ENCODE data around the gene VAC14. TPM values are rescaled to one million over a fixed set of nuclear protein-coding genes. Genes with fewer than 3 reads are reported as not detected.

Gene VAC14
- polyA plus RNA-seq, 3 donors = 20.7 to 49.4 (median 31.1) TPM

- 100% methylated on average over 4 of the region's 7 CpGs for WGBS (ENCODE audit: insufficient coverage)
- H3K27ac Mint-ChIP-seq = peak overlapping the region in 2 of 7 donors; percentile 27 to 65
Measured at GRCh38 chr16:70706948-70707465, 94.0 kb downstream of the VAC14 start.

GRCh38 chr16:70705056-70705455, 95.9 kb downstream of the VAC14 start:
- Histone ChIP-seq H3K27ac (ENCODE audit: low read depth in 1 of 2, low read length in 2 of 2) (no peak overlapping the region), H3K36me3 (replicated peaks in 1 of 2; ENCODE audit: control insufficient read depth in 1 of 2, insufficient read depth in 2 of 2, low read length in 2 of 2) (peaks cover 6 to 27% of the 10 kb centered on the region in 2 donors), H4K20me1 (ENCODE audit: insufficient read depth, low read length) (peaks cover 7% of the 10 kb centered on the region), H3K27me3 (ENCODE audit: control insufficient read depth in 2 of 2, insufficient read depth in 2 of 2, low read length in 2 of 2) (no peaks in the 10 kb centered on the region), H3K4me2 (replicated peaks; ENCODE audit: extremely low read depth, low read length, poor library complexity, severe bottlenecking) (no peak overlapping the region), H3K9ac (ENCODE audit: insufficient read depth, low read length, poor library complexity, severe bottlenecking) (no peak overlapping the region), H3K9me3 (replicated peaks in 1 of 2; ENCODE audit: control insufficient read depth in 1 of 2, insufficient read depth in 1 of 2, low read length in 2 of 2) (no peaks in the 10 kb centered on the region), H3K4me1 (ENCODE audit: control insufficient read depth in 1 of 2, insufficient read depth in 2 of 2, low read length in 2 of 2) (no peaks in the 10 kb centered on the region), H2AFZ (ENCODE audit: insufficient read depth, low read depth, low read length, poor library complexity, severe bottlenecking) (no peak overlapping the region), H3K79me2 (ENCODE audit: insufficient read depth, low read length) (no peaks in the 10 kb centered on the region), H3K4me3 (replicated peaks in 1 of 3; ENCODE audit: low read depth in 2 of 3, low read length in 3 of 3) (no peak overlapping the region)
- Mint-ChIP-seq H3K27ac (peak overlapping the region in 1 of 7 donors; percentile 22), H3K36me3 (peaks cover 17 to 33% of the 10 kb centered on the region in 2 donors), H3K4me3 (no peak overlapping the region), H3K4me1 (peaks cover 19% of the 10 kb centered on the region), H3K9me3 (no peaks in the 10 kb centered on the region), H3K27me3 (ENCODE audit: low read depth in 3 of 3) (peaks cover 0 to 2% (median 0%) of the 10 kb centered on the region in 3 donors)
- 94% methylated on average over 5 of the region's 8 CpGs for WGBS (ENCODE audit: insufficient coverage)
- DNase-seq = no peak
- TF ChIP-seq, protein P1, sequence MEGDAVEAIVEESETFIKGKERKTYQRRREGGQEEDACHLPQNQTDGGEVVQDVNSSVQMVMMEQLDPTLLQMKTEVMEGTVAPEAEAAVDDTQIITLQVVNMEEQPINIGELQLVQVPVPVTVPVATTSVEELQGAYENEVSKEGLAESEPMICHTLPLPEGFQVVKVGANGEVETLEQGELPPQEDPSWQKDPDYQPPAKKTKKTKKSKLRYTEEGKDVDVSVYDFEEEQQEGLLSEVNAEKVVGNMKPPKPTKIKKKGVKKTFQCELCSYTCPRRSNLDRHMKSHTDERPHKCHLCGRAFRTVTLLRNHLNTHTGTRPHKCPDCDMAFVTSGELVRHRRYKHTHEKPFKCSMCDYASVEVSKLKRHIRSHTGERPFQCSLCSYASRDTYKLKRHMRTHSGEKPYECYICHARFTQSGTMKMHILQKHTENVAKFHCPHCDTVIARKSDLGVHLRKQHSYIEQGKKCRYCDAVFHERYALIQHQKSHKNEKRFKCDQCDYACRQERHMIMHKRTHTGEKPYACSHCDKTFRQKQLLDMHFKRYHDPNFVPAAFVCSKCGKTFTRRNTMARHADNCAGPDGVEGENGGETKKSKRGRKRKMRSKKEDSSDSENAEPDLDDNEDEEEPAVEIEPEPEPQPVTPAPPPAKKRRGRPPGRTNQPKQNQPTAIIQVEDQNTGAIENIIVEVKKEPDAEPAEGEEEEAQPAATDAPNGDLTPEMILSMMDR (IDR thresholded peaks at IDR 0.05) = no peak
- intact Hi-C loops (cut with micrococcal nuclease) = no loop called here

More at GRCh38 chr16:70706948-70707465, 94.0 kb downstream of the VAC14 start:
- H3K9ac ChIP-seq (ENCODE audit: insufficient read depth, low read length, poor library complexity, severe bottlenecking) = no peak overlapping the region
- intact Hi-C loops (cut with micrococcal nuclease) = no loop called here
- H3K27me3 ChIP-seq (ENCODE audit: control insufficient read depth in 2 of 2, insufficient read depth in 2 of 2, low read length in 2 of 2) = no peaks in the 10 kb centered on the region
- H3K27ac ChIP-seq (ENCODE audit: low read depth in 1 of 2, low read length in 2 of 2) = no peak overlapping the region
- Mint-ChIP-seq H3K27me3 (ENCODE audit: low read depth in 3 of 3) (peaks cover 0 to 2% (median 2%) of the 10 kb centered on the region in 3 donors), H3K4me1 (peaks cover 5% of the 10 kb centered on the region), H3K9me3 (no peaks in the 10 kb centered on the region), H3K36me3 (peaks cover 35 to 51% of the 10 kb centered on the region in 2 donors), H3K4me3 (no peak overlapping the region)
- TF ChIP-seq, protein P1 (IDR thresholded peaks at IDR 0.05) = no peak
- H3K36me3 ChIP-seq (replicated peaks in 1 of 2; ENCODE audit: control insufficient read depth in 1 of 2, insufficient read depth in 2 of 2, low read length in 2 of 2) = peaks cover 19 to 46% of the 10 kb centered on the region in 2 donors
- no peak overlapping the region for H3K4me3 ChIP-seq (replicated peaks in 1 of 3; ENCODE audit: low read depth in 2 of 3, low read length in 3 of 3)
- no peaks in the 10 kb centered on the region for H3K79me2 ChIP-seq (ENCODE audit: insufficient read depth, low read length)
- H3K4me2 ChIP-seq (replicated peaks; ENCODE audit: extremely low read depth, low read length, poor library complexity, severe bottlenecking) = no peak overlapping the region
- peaks cover 7% of the 10 kb centered on the region for H4K20me1 ChIP-seq (ENCODE audit: insufficient read depth, low read length)
- DNase-seq = no peak
- H3K4me1 ChIP-seq (ENCODE audit: control insufficient read depth in 1 of 2, insufficient read depth in 2 of 2, low read length in 2 of 2) = no peaks in the 10 kb centered on the region
- H3K9me3 ChIP-seq (replicated peaks in 1 of 2; ENCODE audit: control insufficient read depth in 1 of 2, insufficient read depth in 1 of 2, low read length in 2 of 2) = no peaks in the 10 kb centered on the region
- no peak overlapping the region for H2AFZ ChIP-seq (ENCODE audit: insufficient read depth, low read depth, low read length, poor library complexity, severe bottlenecking)
